NCI-H748 treated with DMSO at 0.1 percent for 48 hours (cell line): ENCODE measurements around the gene RAMP1.
"Not testable (repeated sequence)": the region's sequence is repeated elsewhere in the genome, so short reads cannot be mapped to it uniquely, and the experiment has no call there.

Experiments used
- DNase-seq: peaks from one replicate; lab custom pipeline; 2025; lab: John Stamatoyannopoulos, UW

Gene RAMP1

GRCh38 chr2:237863689-237864443 lies 4.4 kb downstream of the RAMP1 start:
- no peak for DNase-seq

DNA sequence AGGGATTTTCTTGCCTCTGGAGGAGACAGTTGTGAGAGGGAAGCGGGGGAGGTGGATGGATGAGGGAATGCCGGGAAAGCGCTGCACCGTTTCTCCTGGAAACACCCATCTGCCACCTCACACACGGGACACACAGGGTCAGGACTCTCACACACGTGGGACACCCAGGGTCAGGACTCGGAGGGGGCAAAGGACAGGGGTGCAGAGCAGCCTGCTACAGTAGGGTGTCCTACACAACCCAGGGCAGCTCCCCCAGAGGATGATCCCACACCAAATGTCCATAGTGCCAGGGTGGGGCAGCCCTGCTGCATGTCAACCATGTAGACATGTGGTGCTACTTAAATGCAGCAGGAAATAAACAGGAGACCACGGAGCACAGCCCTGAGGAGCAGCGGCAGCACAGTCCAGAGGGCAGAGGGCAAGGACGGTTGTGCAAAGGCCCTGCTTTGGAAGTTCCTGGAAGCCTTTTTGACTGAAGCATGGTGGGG lies 5.1 kb downstream of the RAMP1 start:
- DNase-seq, result no peak

DNA sequence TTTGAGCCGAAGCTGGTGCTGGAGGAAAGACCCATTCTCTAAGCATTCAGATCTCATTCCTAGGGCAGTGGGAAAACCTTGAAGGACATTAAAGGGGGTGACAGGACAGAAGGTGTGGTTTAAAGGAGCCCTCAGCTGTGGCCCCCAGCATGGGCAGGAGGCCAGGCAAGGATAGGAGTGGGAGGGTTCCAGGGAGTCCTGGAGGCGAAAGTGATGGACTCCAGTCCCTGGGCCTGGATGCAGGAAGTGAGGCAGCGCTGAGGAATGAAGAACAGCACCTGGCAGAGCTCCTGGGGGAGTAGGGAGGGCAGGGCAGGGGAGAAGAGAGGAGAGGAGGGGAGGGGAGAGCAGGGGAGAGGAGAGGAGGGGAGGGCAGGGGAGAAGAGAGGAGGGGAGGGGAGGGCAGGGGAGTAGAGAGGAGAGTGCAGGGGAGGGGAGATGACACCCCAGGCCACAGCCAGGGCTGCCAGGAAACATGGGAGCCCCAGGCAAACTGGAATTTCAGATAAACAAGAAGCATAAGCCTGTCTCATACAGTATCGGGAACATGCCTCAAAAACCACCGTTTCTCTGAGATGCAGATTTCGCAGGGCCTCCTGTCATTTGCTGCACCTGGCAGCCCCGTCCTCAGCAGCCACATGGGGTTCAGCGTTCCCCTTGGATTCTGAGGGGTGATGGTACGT lies 5.7 kb downstream of the RAMP1 start:
- DNase-seq, result no peak

DNA sequence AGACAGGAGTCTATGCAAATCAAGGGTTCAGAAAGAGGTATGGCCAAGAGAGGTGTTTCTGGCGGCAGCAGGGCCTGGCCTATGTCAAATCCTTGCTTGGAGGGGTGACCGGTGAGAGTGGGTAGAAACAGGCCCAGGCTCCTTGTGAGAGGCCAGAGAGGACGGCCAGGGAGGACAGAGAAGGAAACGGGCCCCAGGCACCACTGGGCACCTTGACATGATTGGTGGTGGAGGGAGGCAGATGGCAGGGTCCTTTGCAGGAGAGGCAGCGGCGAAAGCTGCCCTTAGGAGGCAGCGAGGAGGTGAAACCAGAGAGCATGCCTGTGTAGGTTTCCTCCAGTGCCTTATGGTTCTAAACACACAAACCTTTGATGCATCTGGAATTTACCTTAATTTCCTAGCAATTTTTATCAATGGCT lies 6.2 kb downstream of the RAMP1 start:
- DNase-seq, result no peak

DNA sequence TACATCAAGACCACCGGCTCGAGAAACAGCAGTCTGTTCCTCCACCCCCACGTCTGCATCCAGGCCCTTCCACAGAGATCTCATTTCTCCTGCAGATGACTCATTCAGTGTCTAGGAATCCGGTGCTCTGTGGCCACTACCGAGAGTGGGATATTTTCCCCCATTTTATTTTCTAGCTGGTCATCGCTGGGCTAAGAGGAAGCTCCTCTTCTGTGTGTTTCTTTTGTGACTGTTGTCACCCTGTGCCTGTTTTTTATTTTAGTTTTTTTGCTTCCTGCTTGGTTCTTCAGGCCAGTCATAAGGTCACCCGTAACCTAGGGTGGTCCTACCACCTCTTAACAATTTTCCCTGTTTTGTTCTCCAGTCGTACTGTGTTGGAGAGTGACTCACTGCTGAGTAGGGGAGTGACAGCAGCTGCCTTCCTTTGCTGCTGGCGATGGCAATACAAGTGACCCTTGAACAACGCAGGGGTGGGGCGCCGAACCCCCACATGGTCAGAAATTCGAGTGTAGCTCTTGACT lies 6.7 kb downstream of the RAMP1 start:
- no peak for DNase-seq

DNA sequence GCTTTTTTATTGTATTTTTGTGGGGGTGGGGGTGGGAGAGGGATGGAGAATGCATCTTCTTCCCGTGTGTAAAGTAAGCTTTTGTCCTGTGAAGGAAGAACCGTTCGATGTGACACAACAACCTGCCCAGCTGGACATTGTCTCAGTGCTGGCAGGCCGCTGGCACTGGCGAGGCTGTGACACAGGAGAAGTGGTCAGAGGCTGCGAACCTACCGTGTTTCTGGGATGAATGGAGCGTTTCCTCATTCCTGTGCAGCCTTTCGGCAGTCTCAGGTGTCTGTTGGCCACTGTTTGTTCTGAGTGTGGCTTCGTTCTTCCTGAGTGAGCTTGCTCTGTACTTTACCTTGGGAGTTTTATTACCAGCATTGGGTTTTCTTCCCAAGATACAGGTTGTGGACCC lies 8.0 kb downstream of the RAMP1 start:
- no peak for DNase-seq

- not testable (repeated sequence) for DNase-seq
These were observed 8.7 kb downstream of the RAMP1 start for GRCh38 chr2:237868074-237868473.

DNA sequence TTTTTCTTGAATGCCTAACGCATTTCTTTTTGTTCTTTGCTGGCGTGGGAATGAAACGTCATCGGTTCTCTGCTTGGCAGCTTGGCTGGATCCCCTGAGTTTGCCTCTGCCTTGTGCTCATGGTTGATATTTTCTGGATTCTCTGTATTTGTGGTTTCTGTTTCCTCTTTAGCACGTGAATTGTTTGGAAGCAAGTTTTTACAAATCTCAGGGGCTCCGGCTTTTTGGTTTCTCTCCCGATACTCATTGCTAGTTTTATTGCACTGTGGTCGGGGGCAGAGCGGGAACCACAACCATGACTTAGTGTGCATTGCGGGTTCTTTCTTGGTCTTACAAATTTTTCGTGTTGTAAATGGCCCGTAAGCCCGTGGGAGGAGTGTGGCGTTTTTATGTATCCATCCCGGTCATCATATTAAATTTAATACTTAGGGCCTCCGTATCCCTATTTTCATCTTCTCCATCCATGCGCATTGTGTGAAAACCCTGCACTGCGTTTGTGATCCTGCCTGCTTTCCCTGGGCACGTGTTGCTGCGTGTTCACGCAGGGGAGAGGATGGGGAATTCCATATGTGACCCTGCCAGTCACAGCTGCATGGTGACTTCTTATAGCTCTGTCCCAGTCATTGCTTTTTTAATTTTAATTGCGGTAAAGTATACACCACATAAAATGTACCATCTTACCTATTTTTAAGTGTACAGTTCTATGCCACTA lies 9.4 kb downstream of the RAMP1 start:
- no peak for DNase-seq

GRCh38 chr2:237869343-237870102 lies 10.1 kb downstream of the RAMP1 start:
- no peak for DNase-seq

DNA sequence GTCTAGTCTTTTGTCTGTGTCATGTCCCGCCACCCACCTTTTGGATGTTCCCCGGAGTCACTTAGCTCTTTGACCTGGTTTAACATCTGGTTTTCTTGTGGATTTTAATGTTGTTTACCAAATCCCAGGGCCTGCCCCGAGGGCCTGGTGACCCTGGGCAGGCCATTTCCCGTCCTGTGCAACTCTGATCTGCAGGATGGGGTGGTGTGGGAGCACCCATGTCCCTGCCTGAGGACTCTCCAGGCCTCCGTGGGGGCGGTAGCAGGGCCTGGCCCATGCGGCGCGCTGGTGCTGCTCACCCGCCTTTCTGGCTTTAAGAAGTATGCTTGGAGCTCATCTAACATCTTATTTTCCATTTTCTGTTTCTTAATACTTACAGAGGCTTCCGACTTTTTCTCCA lies 10.7 kb downstream of the RAMP1 start:
- DNase-seq, result no peak

DNA sequence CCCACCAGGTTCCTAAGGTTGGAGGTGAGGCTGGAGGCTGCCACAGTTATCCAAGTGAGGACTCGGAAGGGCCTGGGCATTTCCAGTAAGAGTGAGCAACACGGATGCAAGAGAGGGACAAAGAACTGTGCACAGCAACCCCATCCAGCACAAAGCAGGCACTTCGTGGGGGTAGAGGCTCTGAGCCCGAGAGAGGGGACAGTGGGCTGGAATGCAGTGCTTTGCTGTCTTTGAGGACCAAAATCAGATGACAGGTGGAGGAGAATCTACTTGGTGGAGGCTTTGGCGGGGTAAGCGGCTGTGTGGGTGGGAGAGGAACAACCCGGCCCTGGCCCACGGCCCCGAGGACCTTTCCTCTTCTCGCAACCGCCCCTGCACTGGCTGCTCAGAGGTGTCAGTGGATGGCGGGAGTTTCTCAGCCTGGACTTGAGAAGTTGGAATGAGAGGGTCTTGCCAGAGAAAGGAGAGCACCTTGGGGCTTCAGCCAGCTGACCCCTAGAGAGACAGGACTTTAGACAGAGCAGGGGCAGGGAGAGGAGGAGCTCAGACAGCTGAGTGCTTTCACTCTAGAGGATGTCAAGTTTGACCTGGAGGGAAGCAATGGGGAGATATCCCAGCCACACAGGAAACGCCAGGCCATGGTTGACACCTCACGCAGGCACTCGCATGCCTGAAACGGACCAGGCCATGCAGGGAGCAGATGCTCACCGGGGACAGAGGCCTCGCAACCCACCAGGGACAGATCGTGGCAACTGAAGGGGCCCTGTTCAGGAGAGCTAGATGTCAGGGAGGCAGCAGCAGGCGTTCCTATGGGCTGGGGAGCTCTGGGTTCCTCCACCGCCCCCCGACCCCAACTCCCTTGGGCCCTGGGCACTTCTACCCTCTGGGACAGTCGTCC lies 11.6 kb downstream of the RAMP1 start:
- no peak for DNase-seq

DNA sequence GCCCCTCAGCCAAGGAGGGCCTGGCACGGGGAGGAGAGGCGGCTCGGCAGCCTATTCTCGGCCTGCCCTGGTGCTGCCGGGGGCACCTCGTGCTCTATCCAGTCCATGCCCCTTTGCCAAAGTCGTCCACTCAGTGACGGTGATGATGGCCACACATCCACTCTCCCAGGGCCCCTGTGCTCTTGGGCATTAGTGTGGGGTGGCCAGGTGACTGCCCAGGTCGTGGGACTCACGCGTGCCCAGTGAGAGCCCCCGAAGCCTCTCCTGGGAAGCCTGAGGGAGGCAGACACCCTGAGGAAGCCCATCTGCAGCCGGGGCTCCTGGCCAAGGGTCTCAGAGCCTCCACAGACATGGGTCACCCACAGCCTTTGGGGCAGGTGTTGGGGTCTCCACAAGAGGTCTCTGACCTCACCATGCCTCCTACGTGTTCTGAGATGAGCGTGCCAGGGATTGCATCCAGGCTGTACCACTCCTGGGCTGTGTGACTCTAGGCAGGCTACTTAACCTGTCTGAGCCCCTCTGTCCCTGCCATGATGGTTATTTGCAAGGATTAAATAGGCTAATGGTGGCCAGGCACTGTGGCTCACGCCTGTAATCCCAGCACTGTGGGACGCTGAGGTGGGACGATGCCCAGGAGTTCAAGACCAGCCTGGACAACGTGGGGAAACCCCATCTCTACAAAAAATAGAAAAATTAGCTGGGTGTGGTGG lies 12.9 kb downstream of the RAMP1 start:
- no peak for DNase-seq

DNA sequence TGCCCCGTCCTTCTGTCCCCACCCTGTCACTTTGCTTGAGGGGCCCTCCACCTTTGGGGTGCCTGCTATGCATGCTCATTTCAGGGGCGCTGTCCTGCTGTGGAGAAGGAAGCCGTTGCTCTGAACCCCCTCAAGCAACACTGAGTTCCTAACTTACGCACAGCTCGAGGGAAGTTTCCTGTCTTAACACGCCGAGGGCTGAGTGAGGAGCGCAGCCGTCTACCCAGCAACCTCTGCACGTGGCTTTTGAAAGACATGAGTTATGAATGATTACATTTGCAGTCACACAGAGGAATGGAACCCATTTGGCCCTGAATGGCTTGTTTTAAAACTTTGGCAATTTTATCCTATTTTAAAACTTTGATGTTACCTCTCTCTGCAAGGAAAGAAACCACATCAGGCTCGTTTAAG lies 14.0 kb downstream of the RAMP1 start:
- no peak for DNase-seq

GRCh38 chr2:237873897-237874551 lies 14.6 kb downstream of the RAMP1 start:
- DNase-seq, result no peak

DNA sequence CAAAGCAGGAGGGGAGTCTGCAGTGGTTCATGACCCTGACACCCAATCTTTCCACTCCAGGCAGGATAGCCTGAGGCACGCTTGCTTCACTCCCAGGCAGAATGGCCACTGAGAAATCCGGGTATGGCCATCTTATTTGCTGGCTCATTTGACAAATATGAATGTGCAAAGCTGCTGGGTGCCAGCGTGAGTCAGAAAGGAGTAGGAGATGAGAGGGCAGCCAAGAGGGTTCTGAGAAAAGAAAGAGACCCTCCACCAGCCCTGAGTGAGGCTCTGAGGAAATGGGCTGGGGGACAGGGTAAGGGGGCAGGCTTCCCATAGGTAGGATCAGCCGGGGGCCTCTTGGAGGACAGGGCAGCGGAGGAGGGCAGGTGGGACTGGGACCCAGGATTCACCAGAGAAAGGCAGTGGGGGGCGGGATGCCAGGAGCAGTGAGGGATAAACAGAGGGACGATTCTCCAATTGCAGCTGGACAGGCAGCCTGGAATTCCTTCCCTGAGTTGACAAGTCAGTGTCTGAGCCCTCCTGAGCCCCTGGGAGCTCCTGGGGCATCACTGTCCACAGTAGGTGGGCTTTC lies 15.2 kb downstream of the RAMP1 start:
- DNase-seq, result no peak

DNA sequence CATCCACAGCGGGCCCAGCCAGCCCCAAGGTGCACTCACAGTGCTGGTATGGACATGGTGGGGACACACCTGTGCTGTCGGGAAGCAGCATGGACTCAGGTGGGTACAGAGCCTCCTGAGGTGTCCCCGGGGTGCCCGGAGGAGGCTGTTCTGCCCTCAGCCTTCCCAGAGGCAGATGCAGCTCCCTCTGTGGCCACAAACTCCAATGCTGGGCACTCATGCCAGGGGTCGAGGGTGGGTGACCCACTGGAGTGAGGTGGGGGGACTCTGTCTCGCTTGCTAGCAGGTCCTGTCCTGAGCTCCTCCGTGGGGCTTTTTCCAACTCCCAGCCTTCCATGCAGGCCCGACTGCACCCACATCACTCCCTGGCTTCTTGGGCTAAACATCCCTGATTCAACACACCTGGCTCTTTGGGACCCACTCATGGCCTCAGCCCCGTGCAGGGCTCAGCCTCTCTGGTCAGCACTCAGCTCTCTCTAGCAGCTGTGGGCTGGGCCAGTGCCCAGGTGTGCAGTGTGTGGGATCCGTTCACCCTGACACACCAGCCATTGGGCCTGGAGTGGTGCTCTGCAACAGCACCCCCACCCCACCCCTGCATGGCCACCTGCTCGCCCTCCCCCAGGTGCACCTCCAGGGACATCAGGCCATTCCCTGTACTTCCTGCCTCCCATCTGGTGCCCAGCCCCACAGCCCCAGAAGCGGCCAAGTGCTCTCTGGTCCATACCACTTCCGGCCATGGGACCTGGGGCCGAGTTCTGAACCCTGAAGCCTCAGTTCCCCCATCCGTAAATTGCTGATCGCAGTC lies 16.0 kb downstream of the RAMP1 start:
- no peak for DNase-seq

GRCh38 chr2:237876061-237876526 lies 16.7 kb downstream of the RAMP1 start:
- no peak for DNase-seq

DNA sequence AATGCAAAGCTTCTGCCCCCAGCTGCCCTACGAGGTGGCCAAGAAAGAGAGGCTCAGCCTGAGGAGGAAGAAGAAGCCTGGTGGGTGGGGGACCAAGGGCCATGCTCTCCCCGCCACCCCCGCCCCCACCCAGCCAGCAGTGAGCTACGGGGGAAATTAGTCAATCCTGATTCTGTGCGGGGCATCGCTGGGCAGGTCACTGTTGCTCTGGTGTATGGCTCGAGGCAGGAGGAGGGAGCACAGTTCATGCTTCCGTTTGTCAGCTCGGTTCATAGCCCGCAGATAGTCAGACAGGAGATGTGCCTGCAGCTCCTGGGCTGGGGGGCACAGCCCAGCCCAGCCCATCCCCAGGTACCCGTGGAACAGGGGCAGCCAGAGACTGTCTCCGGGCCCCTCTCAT lies 17.1 kb downstream of the RAMP1 start:
- no peak for DNase-seq
